GM12892 (cell line): ENCODE results near the gene TMA16.

Experiments used
- POLR2A ChIP-seq: IDR thresholded peaks from 2 replicates; pipeline ENCODE4 v1.6.1; 2011; ENCODE audit warnings: low read depth, low read length, control low read depth
- POLR2AphosphoS5 ChIP-seq: IDR thresholded peaks from 2 replicates; pipeline ENCODE4 v1.6.1; 2011; ENCODE audit warnings: low read depth, low read length, control low read depth

- no peak for TF ChIP-seq POLR2AphosphoS5
- TF ChIP-seq POLR2A: no peak
Measured at GRCh38 chr4:163489929-163490328, 4.6 kb upstream of the TMA16 start.
